OCI-LY7 (cell line): ENCODE results near the gene MAGEA1.

Experiments
- CTCF ChIP-seq: fragments of 200-600 bp; sonication (generic); conservative IDR thresholded peaks from 2 replicates; pipeline ENCODE4 v1.5.1; 2014; ENCODE audit warnings: mild to moderate bottlenecking, antibody characterized with exemption, low read length, moderate library complexity, mixed read lengths
- EZH2phosphoT487 ChIP-seq: fragments of 200-600 bp; sonication (generic); IDR thresholded peaks from 2 replicates; pipeline ENCODE4 v1.6.1; 2018; ENCODE audit warnings: low read depth, borderline replicate concordance, mild to moderate bottlenecking, mixed run types, antibody characterized with exemption, low read length, moderate library complexity, mixed read lengths

- TF ChIP-seq CTCF (no peak), EZH2phosphoT487 (no peak)
These were observed 11.3 kb downstream of the MAGEA1 start for GRCh38 chrX:153190381-153190780.
